Breast epithelium (tissue), 4 donors: ENCODE measurements around the gene IRAK2. TPM values are rescaled to one million over a fixed set of nuclear protein-coding genes. Genes with fewer than 3 reads are reported as not detected.
"Not testable (repeated sequence)": the region's sequence is repeated elsewhere in the genome, so short reads cannot be mapped to it uniquely, and the experiment has no call there.

Source experiments
- DNase-seq, 2 donors: peaks; one replicate each; pipeline ENCODE4 v3.0.0-alpha.2; 2019; ENCODE audit warnings: low spot score in 2 of 2
- H3K27ac ChIP-seq, 2 donors: fragments of 200-600 bp; sonication (generic) in 1 of 2; one replicate each; pipeline ENCODE4 v1.5.1; 2016 to 2019; ENCODE audit warnings: mild to moderate bottlenecking in 1 of 2
- H3K27me3 ChIP-seq, 2 donors: fragments of 200-600 bp; sonication (generic) in 1 of 2; one replicate each; pipeline versions ENCODE4 v1.5.1 to v1.6.0; 2017 to 2019; ENCODE audit warnings: control low read depth in 1 of 2, mild to moderate bottlenecking in 1 of 2
- H3K36me3 ChIP-seq: fragments of 200-600 bp; one replicate; pipeline ENCODE4 v1.5.1; 2019
- H3K4me1 ChIP-seq, 2 donors: fragments of 200-600 bp; sonication (generic); one replicate each; pipeline ENCODE4 v1.5.1; 2016 to 2019; ENCODE audit warnings: control low read depth in 1 of 2
- H3K4me3 ChIP-seq, 3 donors: fragments of 200-600 bp; sonication (generic); 1 replicate in 2 of 3; 2 replicates in 1 of 3; pipeline ENCODE4 v1.5.1; 2016 to 2019; ENCODE audit warnings: mild to moderate bottlenecking in 3 of 3, moderate library complexity in 2 of 3
- H3K9me3 ChIP-seq, 2 donors: fragments of 200-600 bp; sonication (generic) in 1 of 2; one replicate each; pipeline ENCODE4 v1.5.1; 2016 to 2019; ENCODE audit warnings: control low read depth in 1 of 2
- CTCF ChIP-seq, 3 donors: fragments of 450-650 bp; IDR thresholded peaks; one replicate each; pipeline ENCODE4 v1.5.1; 2016 to 2017; ENCODE audit warnings: antibody characterized with exemption in 3 of 3, mild to moderate bottlenecking in 3 of 3, moderate library complexity in 3 of 3
- POLR2A ChIP-seq: fragments of 450-650 bp; IDR thresholded peaks from one replicate; pipeline ENCODE4 v1.6.1; 2016; ENCODE audit warnings: antibody characterized with exemption, mild to moderate bottlenecking, moderate library complexity
- POLR2AphosphoS5 ChIP-seq, 3 donors: sonication (generic); formaldehyde crosslinking; IDR thresholded peaks; one replicate each; pipeline ENCODE4 v1.6.1; 2017; ENCODE audit warnings: antibody characterized with exemption in 3 of 3
- intact Hi-C: fragments of 100-400 bp; cut with DNase I; formaldehyde crosslinking; loops from one replicate; pipeline ENCODE4 v1.15.1; 2023; ENCODE audit warnings: low total_unique reads
- total RNA-seq, 3 donors: library from RNA; depleted of rRNA; stranded (reverse); fragments of >200 nt; gene quantifications; one replicate each; pipeline ENCODE4 v1.1.0, GENCODE V29; 2016

IRAK2 gene
- total RNA-seq, 3 donors from 2014 or later = 3.4 to 7.2 (median 5.1) TPM

- intact Hi-C loops = no loop called here
- H3K9me3 ChIP-seq = no peaks in the 10 kb centered on the region
- no peaks in the 10 kb centered on the region for H3K36me3 ChIP-seq
- no peaks in the 10 kb centered on the region for H3K4me1 ChIP-seq
- no peak overlapping the region for H3K4me3 ChIP-seq
- TF ChIP-seq CTCF (IDR thresholded peaks at IDR 0.05) (no peak), POLR2AphosphoS5 (IDR thresholded peaks at IDR 0.05) (no peak), POLR2A (no peak)
- H3K27ac ChIP-seq = no peak overlapping the region
- H3K27me3 ChIP-seq = no peaks in the 10 kb centered on the region
- no peak for DNase-seq
Observed at GRCh38 chr3:10160925-10161324, 3.8 kb upstream of the IRAK2 start.

GRCh38 chr3:10162185-10162584 lies 2.5 kb upstream of the IRAK2 start:
- TF ChIP-seq CTCF (IDR thresholded peaks at IDR 0.05) (no peak), POLR2A (no peak), POLR2AphosphoS5 (IDR thresholded peaks at IDR 0.05) (no peak)
- DNase-seq = no peak
- Histone ChIP-seq H3K27ac (no peak overlapping the region), H3K27me3 (no peaks in the 10 kb centered on the region), H3K4me1 (no peaks in the 10 kb centered on the region), H3K4me3 (no peak overlapping the region), H3K36me3 (no peaks in the 10 kb centered on the region), H3K9me3 (no peaks in the 10 kb centered on the region)
- intact Hi-C loops = no loop called here

GRCh38 chr3:10164201-10164545 lies 546 bp upstream of the IRAK2 start:
- H3K4me1 ChIP-seq, DNase-seq, intact Hi-C loops, H3K9me3 ChIP-seq, H3K27me3 ChIP-seq, H3K27ac ChIP-seq, H3K36me3 ChIP-seq: not testable (repeated sequence)
- H3K4me3 ChIP-seq = peak overlapping the region; percentile 75 to 99 (median 82)

- Histone ChIP-seq H3K9me3 (peaks cover 6 to 13% of the 10 kb centered on the region in 2 donors), H3K27ac (no peak overlapping the region), H3K4me1 (no peaks in the 10 kb centered on the region), H3K36me3 (no peaks in the 10 kb centered on the region), H3K27me3 (no peaks in the 10 kb centered on the region), H3K4me3 (no peak overlapping the region)
- TF ChIP-seq CTCF (IDR thresholded peaks at IDR 0.05) = no peak
- TF ChIP-seq POLR2AphosphoS5 (IDR thresholded peaks at IDR 0.05) = no peak
- TF ChIP-seq POLR2A = no peak
- no peak for DNase-seq
- intact Hi-C loops = no loop called here
Observed at GRCh38 chr3:10166213-10166604, 1.5 kb downstream of the IRAK2 start.

- Histone ChIP-seq H3K4me3 (no peak overlapping the region), H3K27me3 (no peaks in the 10 kb centered on the region), H3K4me1 (peaks cover 0 to 3% of the 10 kb centered on the region in 2 donors), H3K36me3 (no peaks in the 10 kb centered on the region), H3K9me3 (peaks cover 6 to 13% of the 10 kb centered on the region in 2 donors), H3K27ac (peak overlapping the region; percentile 17 to 19)
- peak in 1 of 2 donors; percentile 31 for DNase-seq
- intact Hi-C loops = no loop called here
- TF ChIP-seq CTCF (IDR thresholded peaks at IDR 0.05) (no peak), POLR2A (no peak), POLR2AphosphoS5 (IDR thresholded peaks at IDR 0.05) (no peak)
Observed at GRCh38 chr3:10169000-10169496, 4.3 kb downstream of the IRAK2 start.
